NCI-H2081 treated with DMSO at 0.1 percent for 48 hours (cell line): ENCODE data around the gene ARFGAP2.
A peak's percentile ranks its signal among the peaks of the same experiment; 100 is the strongest.
"Not testable (repeated sequence)": the region's sequence is repeated elsewhere in the genome, so short reads cannot be mapped to it uniquely, and the experiment has no call there.

Experiments
- DNase-seq: peaks from one replicate; lab custom pipeline; 2025; lab: John Stamatoyannopoulos, UW

The ARFGAP2 gene

DNA sequence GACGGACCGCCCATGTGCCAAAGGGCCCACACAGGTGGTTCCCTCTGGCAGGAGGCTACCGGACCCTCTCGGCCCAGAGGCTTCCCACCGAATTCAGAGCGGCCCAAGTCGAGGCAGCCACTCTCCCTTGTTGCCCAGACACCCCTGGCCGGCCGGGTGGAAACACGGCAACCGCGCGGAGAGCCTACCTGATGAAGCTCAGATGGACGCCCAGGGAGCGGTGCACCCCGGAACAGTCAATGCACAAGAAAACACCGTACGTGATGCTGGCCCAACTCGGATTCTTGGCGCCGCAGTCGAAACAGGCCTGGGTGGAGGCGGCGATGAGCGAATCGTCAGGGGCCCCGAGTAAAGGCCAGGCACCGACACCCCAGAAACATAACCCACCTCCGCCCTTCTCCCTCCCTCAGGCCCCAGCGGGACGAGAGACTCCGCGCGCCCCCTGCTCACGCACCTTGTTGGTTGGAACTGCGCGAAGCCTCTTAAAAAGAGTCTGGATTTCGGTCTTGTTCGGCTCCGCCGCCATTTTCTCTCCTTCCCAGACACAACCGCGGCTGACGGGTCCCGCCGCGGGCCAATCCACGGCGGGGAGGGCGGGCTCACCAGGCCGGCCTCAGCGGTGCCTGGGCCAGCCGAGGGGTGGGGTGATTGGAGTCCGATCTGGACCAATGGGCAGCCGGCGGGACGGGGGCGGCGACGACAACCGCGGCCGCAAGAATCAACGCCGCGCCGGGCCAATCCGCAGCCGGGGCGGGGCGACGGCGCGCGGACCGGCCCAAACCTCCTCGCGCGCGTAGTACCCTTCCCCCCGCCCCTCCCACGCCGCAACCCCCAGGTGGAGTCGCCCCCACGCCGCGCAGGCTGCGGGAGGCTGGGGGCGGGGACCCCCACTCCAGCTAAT, at the start of gene ARFGAP2:
Gene ARFGAP2 (minus strand): TSS at position 552 of the 901 bp plus-strand sequence. CDS start 26 bp downstream, at position 526.
- DNase-seq, result peak; percentile 81

DNA sequence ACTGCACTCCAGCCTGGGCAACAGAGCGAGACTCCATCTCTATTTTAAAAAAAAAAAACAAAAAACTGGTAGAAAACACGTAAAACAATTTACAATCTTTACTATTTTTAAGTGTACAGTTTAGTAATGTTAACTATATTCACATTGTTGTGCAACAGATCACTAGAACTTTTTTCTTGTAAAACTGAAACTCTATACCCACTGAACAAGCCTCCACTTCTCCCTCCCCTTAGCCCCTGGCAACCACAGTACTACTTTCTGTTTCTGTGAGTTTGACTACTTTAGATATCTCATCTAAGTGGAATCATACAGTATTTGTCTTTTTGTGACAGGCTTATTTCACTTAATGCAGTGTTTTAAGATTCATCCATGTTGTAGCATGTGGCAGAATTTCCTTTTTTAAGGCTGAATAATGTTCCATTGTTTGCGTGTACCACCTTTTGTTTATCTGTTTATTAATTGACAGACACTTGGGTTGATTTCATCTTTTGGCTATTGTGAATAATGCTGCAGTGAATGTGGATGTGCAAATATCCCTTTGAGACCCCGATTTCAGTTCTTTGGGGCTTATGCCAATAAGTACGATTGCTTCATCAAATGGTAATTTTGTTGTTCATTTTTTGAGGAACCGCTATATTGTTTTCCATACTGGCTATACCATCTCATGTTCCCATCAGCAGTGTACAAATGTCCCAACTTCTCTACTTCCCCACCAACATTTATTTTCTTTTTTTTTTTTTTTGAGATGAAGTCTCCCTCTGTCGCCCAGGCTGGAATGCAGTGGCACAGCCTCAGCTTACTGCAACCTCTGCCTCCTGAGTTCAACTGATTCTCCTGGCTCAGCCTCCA, 49.1 kb upstream of the ARFGAP2 start:
- DNase-seq, result no peak

DNA sequence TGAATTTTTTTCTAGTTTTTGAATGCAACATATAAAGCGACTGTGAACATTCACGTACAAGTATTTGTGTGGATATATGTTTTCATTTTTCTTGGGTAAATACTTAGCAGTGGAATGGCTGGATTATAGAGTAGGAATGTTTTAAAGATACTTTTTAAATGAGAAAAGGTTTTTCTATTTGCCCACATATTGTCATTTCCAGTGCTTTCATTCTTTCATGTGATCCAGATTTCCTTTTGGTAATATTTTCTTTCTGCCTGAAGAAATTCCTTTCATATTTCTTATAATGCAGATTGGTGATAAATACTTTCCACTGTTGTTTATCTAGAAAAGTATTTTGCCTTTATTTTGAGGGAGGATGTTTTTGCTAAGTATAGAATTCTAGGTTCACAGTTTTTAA, 46.0 kb upstream of the ARFGAP2 start:
- no peak for DNase-seq

DNA sequence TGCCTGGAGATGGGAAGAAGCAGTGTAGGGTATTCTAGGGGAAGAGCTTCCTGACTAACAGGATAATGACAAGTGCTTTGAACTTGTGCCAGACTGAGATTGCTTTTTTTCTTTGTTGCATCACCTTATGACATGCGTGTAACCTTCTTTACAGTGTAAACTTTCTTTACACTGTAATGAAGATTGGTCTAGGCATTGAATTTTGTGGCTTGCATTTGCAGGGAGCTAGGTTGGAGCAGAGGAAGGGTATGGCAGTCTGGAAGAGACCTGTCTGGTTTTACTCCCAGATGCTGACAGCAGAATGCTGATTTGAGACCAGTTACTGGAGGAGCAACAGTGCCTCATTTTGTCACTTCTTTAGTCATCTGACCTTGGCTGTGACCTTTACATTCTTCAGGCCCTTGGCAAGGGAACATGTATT, 43.7 kb upstream of the ARFGAP2 start:
- DNase-seq, result no peak

DNA sequence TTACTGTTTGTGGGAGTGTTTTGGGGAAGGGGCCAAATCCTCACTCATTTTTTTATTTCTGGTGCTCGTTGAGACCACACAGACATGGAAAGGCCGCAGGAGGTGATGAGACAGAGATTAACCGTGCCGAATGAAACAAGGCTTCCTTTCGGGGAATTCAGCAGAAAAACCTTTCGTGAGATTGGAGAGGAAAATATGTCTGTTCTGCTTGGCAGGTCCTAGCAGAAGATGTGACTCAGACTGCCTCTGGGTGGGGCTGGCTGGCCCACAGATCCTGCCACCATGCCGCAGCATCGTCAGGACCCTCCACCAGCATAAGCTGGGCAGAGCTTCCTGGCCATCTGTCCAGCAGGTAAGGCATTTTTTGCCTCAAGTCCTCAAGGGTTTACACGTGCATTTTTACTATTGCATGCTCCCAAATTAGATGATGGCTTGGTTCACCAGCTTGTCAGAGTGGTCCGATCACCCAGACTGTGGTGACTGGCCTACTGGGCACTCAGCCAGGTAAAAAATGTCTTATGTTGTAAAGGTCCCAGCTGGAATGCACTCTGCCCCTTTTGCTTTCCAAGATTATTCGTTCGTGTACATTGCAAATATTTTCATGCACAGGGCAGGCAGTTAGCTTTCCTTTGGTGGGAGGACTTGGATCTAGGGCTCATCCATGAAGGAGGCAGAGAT, 39.6 kb upstream of the ARFGAP2 start:
- no peak for DNase-seq

DNA sequence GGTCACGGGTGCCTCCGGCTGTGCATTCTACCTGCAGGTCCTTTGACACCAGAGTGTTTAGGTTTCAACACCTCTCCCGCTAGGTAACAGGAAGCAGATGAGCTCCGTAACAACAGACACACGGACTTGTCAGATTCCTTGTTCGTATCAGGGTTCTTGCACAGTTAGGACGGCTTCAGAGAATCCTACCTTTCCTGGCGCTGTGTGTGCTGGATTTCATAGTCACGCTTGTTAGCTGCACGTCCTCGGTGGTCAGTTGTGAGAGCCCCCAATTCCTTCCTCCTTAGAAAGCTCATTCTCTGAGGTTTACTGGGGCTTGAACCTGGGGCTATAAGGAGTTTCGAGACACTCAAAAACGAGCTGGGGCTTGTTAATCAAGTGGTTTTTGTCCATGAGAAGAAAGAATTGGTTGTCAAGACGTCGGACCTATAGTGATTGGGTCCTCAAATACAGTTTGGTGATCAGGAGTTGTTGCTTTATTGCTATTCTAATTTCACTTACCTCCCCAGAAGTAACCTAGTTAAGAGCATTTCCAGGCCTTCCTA, 38.8 kb upstream of the ARFGAP2 start:
- peak; percentile 54 for DNase-seq

DNA sequence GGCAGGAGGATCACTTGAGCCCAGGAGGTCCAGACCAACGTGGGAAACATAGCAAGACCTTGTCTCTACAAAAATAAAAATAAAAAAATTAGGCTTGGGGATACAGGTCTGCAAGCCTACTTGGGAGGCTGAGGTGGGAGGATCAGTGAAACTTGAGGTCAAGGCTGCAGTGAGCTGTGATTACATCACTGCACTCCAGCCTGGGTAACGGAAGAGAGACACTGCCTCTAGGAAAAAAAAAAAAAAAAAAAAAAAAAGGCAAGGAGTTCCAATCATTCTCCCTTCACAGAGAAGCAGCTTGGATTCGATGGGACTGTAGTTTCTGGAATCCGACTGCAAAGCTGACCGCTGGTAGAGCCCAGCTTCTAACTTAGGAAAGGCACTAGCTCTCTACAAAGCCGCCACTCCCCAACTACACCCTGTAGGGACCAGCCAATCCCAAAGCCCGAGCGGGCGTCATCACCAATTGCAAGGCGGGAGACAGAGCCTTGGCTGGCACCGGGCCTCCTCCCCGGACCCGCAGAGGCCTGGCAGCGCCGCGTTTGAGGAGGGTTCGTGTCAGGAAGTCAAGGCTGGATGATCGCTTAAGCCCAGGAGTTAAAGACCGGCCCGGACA, 37.4 kb upstream of the ARFGAP2 start:
- DNase-seq, result peak; percentile 69

DNA sequence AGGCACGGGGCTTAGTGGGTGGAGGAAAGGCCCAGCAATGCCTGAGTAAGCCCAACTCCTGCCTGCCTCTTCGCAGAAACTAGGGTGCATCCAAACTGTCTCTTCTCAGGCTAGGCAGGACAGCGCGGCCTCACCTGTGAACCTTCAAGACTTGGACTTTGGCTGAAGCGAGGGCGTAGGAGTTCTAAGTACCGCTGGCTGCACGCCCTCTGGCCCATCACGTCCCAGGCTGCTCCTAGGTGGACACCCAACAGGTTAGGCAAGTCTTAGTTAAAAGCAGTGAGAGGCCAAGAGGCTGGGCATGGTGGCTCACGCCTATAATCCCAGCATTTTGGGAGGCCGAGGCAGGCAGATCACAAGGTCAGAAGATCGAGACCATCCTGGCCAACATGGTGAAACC, 36.3 kb upstream of the ARFGAP2 start:
- DNase-seq, result no peak

DNA sequence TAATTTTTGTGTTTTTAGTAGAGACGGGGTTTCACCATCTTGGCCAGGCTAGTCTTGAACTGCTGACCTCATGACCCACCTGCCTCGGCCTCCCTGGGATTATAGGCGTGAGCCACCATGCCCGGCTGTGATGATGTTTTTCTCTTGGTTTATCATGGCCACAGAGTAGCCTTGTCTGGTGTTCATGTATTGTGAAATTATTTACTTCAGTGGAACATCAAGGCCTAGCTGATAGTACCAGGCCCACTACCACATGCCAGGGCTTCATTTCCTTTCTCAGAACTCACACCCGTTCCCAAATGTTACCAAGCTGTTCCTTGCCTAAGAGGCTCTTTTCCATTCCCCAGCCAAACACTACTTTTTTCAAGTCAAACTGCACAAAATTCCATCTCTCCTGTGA, 31.9 kb upstream of the ARFGAP2 start:
- DNase-seq, result no peak

DNA sequence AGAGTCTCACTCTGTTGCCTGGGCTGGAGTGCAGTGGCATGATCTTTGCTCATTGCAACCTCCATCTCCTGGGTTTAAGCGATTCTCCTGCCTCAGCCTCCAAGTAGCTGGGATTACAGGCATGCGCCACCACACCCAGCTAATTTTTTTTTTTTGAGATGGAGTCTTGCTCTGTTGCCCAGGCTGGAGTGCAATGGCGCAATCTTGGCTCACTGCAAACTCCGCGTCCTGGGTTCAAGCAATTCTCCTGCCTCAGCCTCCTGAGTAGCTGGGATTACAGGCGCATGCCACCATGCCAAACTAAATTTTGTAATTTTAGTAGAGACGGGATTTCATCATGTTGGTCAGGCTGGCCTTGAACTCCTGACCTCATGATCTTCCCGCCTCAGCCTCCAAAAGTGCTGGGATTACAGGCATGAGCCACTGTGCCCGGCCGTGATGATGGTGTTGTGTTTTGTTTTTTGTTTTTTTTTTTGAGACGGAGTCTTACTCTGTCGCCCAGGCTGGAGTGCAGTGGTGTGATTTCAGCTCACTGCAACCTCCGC, 31.4 kb upstream of the ARFGAP2 start:
- not testable (repeated sequence) for DNase-seq

DNA sequence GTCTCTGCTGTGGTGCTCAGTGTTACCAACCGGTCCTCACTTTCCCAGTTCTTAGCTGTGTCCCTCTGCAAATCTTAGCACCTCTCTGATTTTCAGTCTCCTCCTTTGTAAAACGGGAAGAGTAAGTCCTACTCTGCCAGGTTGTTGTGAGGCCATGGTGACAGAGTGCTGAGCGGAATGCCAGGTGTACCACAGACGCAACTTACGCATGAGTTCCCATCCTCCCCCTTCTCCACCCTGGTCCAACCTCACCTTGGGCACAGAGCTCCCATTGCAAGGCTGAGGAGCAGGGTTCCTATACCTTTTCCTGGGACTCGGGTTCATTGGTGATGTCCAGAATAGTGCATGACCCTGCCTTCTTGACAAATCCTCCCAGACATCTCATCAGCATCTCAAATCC, 30.8 kb upstream of the ARFGAP2 start:
- no peak for DNase-seq

DNA sequence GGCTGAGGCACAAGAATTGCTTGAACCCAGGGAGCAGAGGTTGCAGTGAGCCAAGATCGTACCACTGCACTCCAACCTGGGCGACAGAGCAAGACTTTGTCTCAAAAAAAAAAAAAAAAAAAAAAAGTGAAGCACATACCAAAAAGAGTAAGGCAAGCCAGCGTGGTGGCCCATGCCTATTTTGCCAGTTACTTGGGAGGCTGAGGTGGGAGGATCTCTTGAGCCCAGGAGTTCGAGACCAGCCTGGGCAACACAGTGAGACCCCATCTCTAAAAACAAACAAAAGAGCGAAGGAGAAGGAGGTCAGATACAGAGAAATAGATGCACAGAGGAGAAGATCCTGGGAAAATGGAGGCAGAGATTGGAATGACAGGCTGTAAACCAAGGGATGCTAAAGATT, 29.9 kb upstream of the ARFGAP2 start:
- DNase-seq, result not testable (repeated sequence)

DNA sequence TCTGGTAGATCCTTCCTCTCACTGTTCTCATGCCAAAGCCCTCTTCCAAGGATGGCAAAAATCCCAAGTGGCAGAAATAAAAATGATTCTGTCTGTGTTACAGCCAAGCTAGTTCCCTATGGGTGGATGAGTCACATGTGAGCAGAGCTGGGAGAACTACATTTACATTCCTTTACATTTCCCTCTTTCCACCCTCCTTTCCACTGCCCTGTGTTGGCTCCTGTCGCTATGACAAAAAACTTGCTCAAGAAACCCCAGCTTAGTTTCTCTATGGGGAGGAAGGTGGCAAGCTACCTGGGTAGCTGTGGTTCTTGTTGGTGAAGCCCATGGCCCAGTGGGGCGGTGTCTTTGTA, 27.9 kb upstream of the ARFGAP2 start:
- DNase-seq, result no peak

DNA sequence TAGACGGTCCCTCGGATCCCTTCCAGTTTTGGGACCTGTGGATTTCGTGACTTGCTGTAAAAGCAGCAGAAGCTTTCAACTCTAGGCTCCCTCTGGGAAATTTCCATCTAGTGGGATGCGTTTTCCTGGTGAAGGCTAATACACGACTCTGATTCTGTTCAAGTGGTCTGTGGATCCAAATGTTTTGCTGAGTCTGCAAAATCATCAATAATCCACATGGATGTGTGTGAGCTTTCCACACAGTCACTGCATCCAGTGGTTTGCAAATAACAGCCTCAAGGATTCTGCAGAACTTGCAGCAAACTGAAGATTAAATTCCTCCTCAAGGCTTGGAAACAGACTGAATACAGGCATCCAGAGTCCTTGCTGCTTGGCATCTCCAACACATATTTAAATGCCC, 25.9 kb upstream of the ARFGAP2 start:
- DNase-seq, result no peak

DNA sequence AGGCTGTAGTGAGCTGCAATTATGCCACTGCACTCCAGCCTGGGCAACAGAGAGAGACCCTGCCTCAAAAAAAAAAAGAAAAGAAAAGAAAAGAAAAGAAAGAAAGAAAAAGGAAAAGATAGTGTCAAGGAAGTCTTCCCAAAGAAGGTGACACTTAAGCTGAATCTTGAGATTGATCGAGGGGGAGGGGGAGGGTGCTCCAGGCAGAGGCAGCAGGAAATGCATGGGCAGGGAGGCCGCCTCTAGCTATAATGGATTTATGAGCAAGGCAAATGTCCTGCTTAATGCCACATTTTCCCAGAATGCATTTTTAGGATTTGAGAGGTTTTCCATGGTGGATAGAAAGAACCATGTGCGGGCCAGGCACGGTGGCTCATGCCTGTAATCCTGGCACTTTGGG, 24.3 kb upstream of the ARFGAP2 start:
- DNase-seq, result no peak

DNA sequence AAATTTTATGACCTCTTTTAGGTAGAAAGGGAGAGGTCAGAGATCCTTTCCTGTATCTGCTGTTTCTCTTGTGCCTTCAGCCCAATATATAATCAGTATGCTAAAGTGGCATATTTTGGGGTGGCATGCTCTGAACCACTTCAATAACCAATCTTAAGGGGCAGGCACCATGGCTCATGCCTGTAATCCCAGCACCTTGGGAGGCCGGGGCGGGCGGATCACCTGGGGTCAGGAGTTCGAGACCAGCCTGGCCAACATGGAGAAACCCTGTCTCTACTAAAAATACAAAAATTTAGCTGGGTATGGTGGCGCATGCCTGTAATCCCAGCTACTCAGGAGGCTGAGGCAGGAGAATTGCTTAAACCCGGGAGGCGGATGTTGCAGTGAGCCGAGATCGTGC, 21.5 kb upstream of the ARFGAP2 start:
- DNase-seq, result not testable (repeated sequence)

DNA sequence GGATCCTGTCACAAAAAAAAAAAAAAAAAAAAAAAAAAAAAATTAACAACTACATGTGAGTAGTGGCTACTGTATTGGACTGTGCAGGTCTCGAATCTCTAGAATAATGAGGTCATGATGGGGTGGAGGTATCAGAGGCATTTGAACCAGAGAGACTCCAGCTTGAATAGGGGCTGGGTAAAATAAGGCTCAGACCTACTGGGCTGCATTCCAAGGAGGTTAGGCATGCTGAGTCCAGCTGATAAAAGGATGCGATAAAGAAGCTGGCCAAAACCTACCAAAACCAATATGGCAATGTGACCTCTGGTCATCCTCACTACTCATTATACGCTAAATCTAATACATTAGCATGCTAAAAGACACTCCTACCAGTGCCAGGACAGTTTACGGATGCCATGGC, 15.4 kb upstream of the ARFGAP2 start:
- no peak for DNase-seq

DNA sequence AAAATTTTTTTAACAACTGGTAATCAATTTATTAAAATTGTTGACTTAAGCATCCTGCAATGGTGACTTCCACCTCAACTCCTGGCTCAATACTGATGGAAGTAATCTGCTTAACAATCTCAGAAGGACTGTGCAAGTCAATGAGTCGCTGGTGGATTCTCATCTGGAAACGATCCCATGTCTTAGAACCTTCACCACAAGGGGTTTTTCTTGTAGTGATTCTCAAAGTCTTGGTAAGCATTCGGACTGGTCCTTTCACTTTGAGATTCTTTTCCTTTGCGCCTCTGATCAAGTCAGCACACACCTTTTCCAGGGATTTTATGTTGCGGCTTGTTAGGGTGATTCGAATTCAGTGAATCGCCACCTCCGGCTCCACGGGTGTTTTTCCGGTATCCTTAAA, 14.5 kb upstream of the ARFGAP2 start:
- DNase-seq, result not testable (repeated sequence)

DNA sequence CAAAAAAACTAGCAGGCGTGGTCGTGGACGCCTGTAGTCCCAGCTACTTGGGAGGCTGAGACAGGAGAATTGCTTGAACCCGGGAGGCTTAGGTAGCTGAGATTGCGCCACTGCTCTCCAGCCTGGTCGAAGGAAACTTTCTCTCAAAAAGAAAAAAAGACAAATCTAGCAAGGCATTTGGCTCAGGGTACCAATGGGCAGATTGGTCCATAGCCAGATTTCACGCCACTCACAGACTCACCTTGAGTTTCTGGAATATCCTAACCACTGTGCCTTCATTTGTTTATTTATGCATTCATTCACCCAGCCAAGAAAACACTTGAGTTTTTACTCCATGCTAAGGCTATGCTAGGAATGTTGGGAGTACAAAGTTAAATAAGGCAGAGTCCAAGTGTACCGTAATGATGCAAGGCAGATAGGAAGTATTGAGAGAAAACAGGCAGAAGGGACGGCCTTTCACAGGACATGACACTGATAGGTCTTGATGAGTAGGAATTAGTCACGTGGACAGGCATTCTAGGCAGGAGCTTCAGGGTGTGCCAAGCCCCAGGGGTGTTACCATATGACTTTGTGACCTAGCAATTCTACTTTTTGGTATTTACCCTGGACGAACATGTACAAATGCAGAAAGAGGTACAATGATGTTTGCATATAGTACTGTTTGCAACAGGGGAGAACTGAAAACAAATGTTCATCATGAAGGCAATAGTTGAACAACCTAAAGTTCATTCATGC, 12.6 kb upstream of the ARFGAP2 start:
- DNase-seq, result no peak

DNA sequence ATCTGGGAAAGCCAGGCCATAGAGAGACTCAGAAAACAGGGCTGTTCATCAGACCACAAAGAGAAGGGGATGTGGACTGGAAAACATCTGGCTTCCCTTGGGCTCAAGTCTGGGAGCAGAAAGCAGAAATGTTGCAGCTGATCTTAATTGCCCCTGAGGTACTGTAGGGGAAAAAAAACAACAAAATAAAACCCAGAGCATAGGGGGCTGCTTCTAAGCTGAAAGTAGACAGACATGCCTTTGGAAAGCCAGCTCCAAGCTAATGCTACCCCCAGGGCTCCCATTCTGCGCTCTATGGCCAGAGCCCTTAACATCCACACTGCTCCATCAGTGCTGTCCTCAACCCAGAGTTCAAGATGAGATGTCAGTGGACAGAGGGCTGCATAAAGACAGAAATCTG, 11.6 kb upstream of the ARFGAP2 start:
- DNase-seq, result no peak

DNA sequence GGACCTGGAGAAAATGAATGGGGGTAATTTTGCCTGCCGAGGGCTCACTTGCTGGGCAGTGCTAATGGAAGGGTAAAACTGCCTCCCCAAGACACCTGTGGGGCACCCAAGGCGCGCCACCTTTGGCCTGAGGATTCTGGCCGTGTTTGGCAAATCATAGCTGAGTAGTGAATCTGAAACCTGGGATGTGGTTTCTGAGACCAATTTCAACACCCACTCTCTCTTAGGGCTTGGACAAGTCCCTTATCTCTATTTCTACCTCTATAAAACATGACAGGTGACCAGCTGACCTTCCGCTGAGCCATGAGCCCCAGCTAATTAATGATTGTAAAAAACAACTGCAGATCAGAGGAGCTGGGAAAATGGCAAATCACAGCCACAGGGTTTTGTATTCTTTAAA, 11.0 kb upstream of the ARFGAP2 start:
- no peak for DNase-seq
